GM18511 (cell line): ENCODE data around the gene PACSIN3.

Experiments
- ATAC-seq: cut with Tn5 transposase; IDR thresholded peaks from one replicate; pipeline ENCODE4 v1.9.1; 2021; ENCODE audit warnings: mild to moderate bottlenecking, moderate library complexity; ENCODE audit not compliant: unreplicated experiment

Gene PACSIN3

GRCh38 chr11:47154616-47155570 is 31.3 kb downstream of the PACSIN3 start:
- ATAC-seq, result no peak

- ATAC-seq, result peak; percentile 50
These were observed 33.0 kb downstream of the PACSIN3 start for GRCh38 chr11:47152953-47153950.

- ATAC-seq, result no peak
These were observed 33.9 kb downstream of the PACSIN3 start for GRCh38 chr11:47152126-47152952.

GRCh38 chr11:47149782-47150181 is 36.5 kb downstream of the PACSIN3 start:
- ATAC-seq, result no peak

GRCh38 chr11:47148903-47149531 is 37.2 kb downstream of the PACSIN3 start:
- no peak for ATAC-seq

- ATAC-seq, result no peak
These were observed 38.0 kb downstream of the PACSIN3 start for GRCh38 chr11:47148270-47148669.

GRCh38 chr11:47147681-47148080 is 38.6 kb downstream of the PACSIN3 start:
- ATAC-seq, result no peak

GRCh38 chr11:47147250-47147649 is 39.0 kb downstream of the PACSIN3 start:
- no peak for ATAC-seq

GRCh38 chr11:47144541-47144940 is 41.7 kb downstream of the PACSIN3 start:
- no peak for ATAC-seq

GRCh38 chr11:47143322-47143721 is 42.9 kb downstream of the PACSIN3 start:
- ATAC-seq, result no peak

- no peak for ATAC-seq
These were observed 46.4 kb downstream of the PACSIN3 start for GRCh38 chr11:47139878-47140277.

- ATAC-seq, result no peak
These were observed 48.8 kb downstream of the PACSIN3 start for GRCh38 chr11:47137476-47137875.

GRCh38 chr11:47136921-47137320 is 49.3 kb downstream of the PACSIN3 start:
- no peak for ATAC-seq

- no peak for ATAC-seq
These were observed 49.9 kb downstream of the PACSIN3 start for GRCh38 chr11:47136327-47136726.

GRCh38 chr11:47132981-47133380 is 53.3 kb downstream of the PACSIN3 start:
- no peak for ATAC-seq

GRCh38 chr11:47132490-47132889 is 53.7 kb downstream of the PACSIN3 start:
- no peak for ATAC-seq

- no peak for ATAC-seq
These were observed 55.1 kb downstream of the PACSIN3 start for GRCh38 chr11:47131136-47131535.

GRCh38 chr11:47130543-47130942 is 55.7 kb downstream of the PACSIN3 start:
- no peak for ATAC-seq
